H4 (cell line): ENCODE measurements around the gene KCNV2. TPM values are rescaled to one million over a fixed set of nuclear protein-coding genes. Genes with fewer than 3 reads are reported as not detected.

Experiments
- DNase-seq: peaks from one replicate; pipeline ENCODE4 v3.0.0-alpha.2; 2015; ENCODE audit warnings: low spot score
- total RNA-seq: library from RNA; depleted of rRNA; stranded (reverse); fragments of >200 nt; shearing (Covaris generic); gene quantifications from 2 replicates; pipeline ENCODE4 v1.2.3, GENCODE V29; 2014; rRNA removed

KCNV2 gene
- total RNA-seq, 1 experiment from 2014 or later = not detected

DNA sequence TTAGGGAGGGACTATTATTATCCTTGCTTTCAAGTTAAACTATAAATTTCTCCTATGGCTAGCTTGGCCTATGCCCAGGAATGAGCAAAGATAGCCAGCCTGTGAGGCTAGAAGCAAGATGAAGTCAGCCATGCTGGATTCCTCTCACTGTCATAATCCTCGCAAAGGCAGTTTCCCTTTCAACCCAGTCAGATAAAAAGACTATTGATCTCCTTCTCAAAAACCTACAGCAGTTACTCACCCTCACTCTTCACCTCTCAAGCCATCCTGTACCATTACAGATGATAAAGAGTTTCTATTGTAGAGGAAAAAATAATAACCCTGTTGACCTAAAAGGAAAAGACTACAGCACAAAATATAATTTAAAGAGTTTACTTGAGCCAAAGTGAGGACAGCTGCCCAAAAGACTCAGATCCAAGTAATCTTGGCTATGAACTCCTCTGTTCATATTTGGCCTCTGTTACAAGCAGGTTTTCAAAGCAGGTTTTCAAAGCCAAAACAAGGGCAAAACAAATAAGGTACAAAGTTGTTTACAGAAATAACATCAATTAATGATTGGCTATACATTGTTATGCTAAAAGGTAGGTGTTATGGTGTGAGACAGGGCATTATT is 41.7 kb downstream of the KCNV2 start:
- DNase-seq = no peak

DNA sequence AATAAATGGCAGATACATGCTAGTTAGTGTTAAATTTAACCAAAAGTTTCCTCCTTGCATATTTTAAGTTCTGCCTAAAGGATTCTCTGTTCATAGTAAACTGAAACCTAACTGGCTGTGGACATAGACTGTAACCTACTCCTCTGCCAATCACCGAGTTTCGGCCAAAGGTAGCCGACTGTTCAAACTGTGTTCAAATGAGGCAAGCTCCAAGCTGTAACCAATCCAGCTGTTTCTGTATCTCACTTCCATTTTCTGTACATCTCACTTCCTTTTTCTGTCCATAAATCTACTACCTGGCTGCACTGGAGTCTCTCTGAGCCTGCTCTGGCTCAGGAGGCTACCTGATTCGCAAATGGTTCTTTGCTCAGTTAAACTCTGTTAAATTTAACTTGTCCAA is 44.1 kb downstream of the KCNV2 start:
- DNase-seq = no peak

DNA sequence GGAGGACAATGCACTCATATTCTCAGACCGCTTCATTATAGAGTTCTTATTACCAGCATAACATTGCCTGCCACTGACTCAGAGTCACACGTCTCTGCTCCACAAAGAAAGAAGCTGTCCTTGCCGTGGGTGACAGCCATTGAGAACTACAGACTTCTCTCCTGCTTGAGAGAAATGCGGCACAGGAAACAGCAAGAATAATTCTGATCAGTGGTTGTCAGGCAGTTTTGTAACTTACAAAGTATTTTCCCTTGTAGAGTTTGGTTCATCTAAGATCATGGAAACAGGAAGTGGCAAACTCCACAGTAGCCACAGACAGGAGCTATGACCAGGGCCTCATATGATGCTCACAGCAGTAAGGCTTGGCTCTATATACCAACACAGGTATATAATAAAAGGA is 47.0 kb downstream of the KCNV2 start:
- DNase-seq = no peak

GRCh38 chr9:2765250-2765880 is 48.1 kb downstream of the KCNV2 start:
- no peak for DNase-seq

GRCh38 chr9:2767800-2768677 is 50.7 kb downstream of the KCNV2 start:
- DNase-seq = no peak

GRCh38 chr9:2771087-2771486 is 53.8 kb downstream of the KCNV2 start:
- DNase-seq = no peak

GRCh38 chr9:2771661-2772060 is 54.4 kb downstream of the KCNV2 start:
- no peak for DNase-seq

- DNase-seq = no peak
Measured at GRCh38 chr9:2777454-2777853, 60.1 kb downstream of the KCNV2 start.

- no peak for DNase-seq
Measured at GRCh38 chr9:2778816-2779215, 61.5 kb downstream of the KCNV2 start.

Other genes with a start within 250 kb of the KCNV2 start
- 4.9 and 7.8 TPM in 2 replicates for gene VLDLR, start 95.7 kb upstream of the KCNV2 start, total RNA-seq
- 28.9 and 30.3 TPM in 2 replicates for gene PUM3, start 126.6 kb downstream of the KCNV2 start, total RNA-seq